Posterior vena cava (tissue), 2 donors: ENCODE measurements around the gene USP9X. TPM values are rescaled to one million over a fixed set of nuclear protein-coding genes. Genes with fewer than 3 reads are reported as not detected.
A peak's percentile ranks its signal among the peaks of the same experiment; 100 is the strongest.
"Not testable (repeated sequence)": the region's sequence is repeated elsewhere in the genome, so short reads cannot be mapped to it uniquely, and the experiment has no call there.

ENCODE experiments used
- DNase-seq: peaks from one replicate; pipeline ENCODE4 v3.0.0-alpha.2; 2020; ENCODE audit warnings: low spot score
- intact Hi-C, 2 donors: fragments of 100-400 bp; cut with DNase I; formaldehyde crosslinking; loops; one replicate each; pipeline versions ENCODE4 v1.14.1 to v1.14.2; 2022 to 2023
- total RNA-seq, 2 donors: library from RNA; stranded (reverse); fragmentation: NEBNext Ultra II Directional; extraction: Animal tissue kit (Norgen Biotek cat#: 25700); gene quantifications; one replicate each; pipeline ENCODE4 v1.2.1, GENCODE V29; 2021
- donor health status: DM: yes; HTN: yes; CAD: no.
- donor health status: DM: yes; HTN: yes; CAD: no.

USP9X gene
- total RNA-seq, 2 donors from 2014 or later: 74.4 to 84.0 TPM

- peak; percentile 99 for DNase-seq
- intact Hi-C loops: no loop called here
Measured at GRCh38 chrX:41084044-41084892, 977 bp upstream of the USP9X start.

DNA sequence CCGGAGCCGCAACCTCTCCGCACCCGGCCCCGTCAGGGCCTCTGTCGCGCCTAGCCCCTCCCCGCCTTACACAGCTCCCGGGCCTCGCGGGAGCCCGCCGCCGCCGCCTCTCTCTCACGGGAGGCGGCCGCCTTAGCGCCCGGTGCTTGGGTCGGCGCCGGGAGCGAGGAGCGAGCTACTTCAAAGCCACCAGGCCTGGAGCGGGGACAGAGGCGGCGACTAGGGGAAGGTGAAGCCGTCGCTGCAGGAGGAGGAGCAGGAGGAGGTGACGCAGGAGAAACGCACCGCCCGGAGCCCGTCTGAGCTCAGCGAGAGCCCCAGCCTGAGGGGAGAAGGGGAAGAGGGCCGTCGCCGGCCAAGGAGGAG is 250 bp downstream of the USP9X start:
- intact Hi-C loops: no loop called here
- peak; percentile 92 for DNase-seq

- peak; percentile 87 for DNase-seq
- intact Hi-C loops: no loop called here
Measured at GRCh38 chrX:41085878-41086626, 807 bp downstream of the USP9X start.

GRCh38 chrX:41086627-41086932 is 1.3 kb downstream of the USP9X start:
- no peak for DNase-seq
- intact Hi-C loops: no loop called here

DNA sequence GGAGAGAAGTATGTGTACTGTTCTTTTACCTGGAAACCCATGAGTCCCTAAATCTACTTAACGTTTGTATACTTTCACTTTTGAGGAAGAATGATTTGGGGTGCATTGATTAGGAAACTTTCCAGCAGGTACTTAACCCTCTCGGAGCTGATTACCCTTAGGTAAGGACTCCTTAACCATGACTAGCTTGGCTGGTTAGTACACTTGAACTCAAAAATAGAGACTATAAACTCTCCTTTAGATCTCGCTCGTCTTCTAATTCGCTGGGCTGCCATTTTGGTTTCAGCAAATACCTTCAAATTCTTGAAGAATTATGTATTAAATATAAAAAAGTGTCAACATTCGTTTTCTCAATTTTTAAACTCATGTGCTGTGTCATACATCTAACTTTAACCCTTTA is 2.0 kb downstream of the USP9X start:
- DNase-seq: no peak
- intact Hi-C loops: no loop called here

DNA sequence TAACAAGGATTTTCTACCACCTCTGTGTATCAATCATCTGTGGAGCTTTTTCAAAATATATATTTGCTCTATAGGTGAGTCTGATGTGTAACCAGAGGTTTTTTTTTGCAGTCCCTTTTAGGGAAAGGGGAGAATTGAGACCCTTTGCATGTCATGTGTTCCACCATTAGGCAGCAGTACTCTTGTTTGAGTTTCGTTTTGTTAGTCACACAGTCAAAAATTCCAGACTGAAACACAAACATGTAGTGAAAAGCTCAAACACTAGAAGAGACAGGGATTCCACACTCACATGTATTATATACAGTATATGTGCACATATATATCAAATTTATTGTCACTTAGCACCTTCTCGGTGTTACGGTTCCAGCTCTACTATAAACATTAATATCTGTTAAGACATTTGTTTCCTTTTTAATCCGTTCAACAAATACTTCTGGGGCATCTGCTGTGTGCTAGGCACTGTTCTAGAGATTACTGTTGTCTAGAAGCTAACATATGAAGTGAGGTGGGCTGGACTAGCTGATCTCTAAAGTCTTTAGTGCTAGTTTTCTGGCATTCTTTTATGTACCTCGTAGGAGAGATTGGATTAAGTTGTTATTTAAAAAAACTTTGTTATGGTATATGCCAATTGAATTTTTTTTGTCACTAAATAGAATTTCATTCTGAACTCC is 5.5 kb downstream of the USP9X start:
- intact Hi-C loops: loop anchor here in 1 of 2 donors (10.0 kb wide), 1 partner anchor 216 kb away; no protein-coding TSS in a partner anchor
- DNase-seq: no peak

DNA sequence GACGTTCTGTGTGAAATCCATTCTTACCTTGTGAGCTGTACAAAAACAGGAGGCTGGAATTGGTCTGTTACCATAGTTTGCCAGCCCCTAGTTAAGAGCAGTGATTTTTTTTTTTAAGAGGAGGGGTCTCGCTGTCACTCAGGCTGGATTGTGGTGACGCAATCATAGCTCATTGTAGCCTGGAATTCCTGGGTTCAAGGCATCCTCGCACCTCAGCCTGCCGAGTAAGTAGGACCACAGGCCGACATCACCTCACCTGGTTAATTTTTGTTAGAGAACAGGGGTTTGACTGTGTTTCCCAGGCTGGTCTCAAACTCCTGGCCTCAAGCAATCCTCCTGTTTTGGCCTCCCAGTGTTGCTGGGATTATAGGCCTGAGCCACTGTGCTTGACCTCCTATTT is 7.5 kb downstream of the USP9X start:
- no peak for DNase-seq
- intact Hi-C loops: loop anchor here in 1 of 2 donors (10.0 kb wide), 1 partner anchor 218 kb away; no protein-coding TSS in a partner anchor

DNA sequence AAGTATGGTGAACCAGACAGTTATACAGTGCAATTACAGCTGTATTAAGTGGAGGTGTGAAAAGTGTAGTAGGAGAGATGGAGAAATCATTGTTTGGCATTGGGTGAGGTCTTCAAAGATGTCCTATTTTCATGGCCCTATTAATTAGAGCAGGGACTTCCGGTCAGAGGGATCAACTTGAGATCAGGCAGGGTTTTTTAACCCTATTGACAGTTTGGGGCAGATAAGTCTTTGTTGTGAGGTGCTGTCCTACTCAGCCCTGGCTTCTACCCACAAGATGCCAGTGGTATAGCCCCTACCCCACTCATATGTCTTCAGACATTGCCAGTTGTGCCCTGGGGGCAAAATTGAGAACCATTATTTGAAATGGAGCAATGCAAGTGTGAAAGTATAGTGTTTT is 9.9 kb downstream of the USP9X start:
- intact Hi-C loops: loop anchor here in 1 of 2 donors (10.0 kb wide), 1 partner anchor 220 kb away; no protein-coding TSS in a partner anchor
- DNase-seq: no peak

- no peak for DNase-seq
- intact Hi-C loops: loop anchor here in 1 of 2 donors (10.0 kb wide), 1 partner anchor 221 kb away; no protein-coding TSS in a partner anchor
Measured at GRCh38 chrX:41095908-41096307, 10.7 kb downstream of the USP9X start.

GRCh38 chrX:41096339-41096955 is 11.2 kb downstream of the USP9X start:
- no peak for DNase-seq
- intact Hi-C loops: loop anchor here in 1 of 2 donors (10.0 kb wide), 1 partner anchor 222 kb away; no protein-coding TSS in a partner anchor

GRCh38 chrX:41097326-41097725 is 12.1 kb downstream of the USP9X start:
- DNase-seq: no peak
- intact Hi-C loops: loop anchor here in 1 of 2 donors (10.0 kb wide), 1 partner anchor 223 kb away; no protein-coding TSS in a partner anchor

DNA sequence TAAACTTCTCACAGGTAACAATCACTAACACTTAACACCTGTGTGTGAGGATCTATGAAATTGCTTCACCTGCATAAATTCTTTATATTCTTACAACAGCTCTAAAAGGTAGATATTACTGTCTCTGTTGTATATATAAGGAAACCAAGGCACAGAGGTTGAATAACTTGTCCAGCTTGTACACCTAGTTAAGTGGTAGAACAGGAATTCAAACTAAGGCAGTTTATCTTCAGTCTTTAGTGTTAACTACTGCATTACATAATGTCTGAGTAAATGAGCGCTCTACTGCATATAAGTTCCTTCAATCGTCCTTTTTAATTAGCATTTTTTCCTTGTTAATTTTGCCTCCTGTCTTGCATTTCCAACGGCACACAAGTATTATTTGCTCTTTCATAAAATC is 15.0 kb downstream of the USP9X start:
- no peak for DNase-seq
- intact Hi-C loops: no loop called here

DNA sequence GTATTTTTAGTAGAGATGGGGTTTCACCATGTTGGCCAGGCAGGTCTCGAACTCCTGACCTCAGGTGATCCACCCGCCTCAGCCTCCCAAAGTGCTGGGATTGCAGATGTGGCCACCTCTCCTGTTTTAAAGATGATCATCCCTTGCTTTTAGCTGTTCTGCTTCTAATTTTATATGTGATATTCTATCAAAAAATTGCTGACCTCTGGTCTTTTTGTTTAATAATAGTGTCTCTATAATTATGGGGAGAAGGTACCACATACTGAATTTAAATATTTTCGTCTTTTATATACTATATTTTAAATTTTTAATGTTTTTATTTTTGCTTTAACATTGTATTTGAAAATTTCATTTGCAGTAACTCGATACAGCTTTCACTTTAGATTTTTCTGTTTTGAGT is 15.6 kb downstream of the USP9X start:
- intact Hi-C loops: no loop called here
- no peak for DNase-seq

GRCh38 chrX:41105005-41105404 is 19.8 kb downstream of the USP9X start:
- intact Hi-C loops: no loop called here
- no peak for DNase-seq

DNA sequence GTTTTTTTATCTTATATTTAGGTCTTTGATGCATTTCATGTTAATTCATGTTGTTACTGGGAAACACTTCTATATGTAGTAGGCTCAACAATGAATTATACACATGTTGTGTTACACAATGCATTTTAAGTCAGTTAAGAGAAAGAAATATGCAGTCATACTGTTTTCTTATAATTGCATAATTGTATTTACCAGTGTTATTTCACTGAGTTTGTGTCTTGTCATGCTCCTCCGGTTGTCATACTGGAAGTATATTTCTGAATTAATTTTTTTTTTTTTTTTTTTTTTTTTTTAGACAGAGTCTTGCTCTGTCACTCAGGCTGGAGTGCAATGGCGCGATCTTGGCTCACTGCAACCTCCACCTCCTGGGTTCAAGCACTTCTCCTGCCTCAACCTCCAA is 21.0 kb downstream of the USP9X start:
- intact Hi-C loops, DNase-seq: not testable (repeated sequence)

DNA sequence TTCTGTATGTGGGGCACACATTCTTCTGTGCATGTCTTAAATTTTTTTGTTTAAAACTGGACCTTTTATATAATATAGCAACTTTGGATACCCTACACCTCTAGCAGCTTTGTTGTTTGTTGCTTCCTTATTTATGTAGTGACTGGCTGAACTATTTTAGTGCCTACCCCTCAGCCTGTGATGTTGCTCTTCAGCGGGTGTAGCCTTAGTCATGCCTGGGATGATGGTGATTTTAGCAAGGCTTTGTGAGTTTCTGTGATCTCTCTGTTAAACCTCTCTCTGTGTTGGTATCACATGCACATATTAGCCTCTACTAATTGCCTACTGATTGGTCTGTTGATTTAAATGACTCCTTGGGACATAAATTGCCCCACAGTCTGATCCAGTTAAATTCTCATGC is 22.8 kb downstream of the USP9X start:
- no peak for DNase-seq
- intact Hi-C loops: no loop called here

GRCh38 chrX:41108463-41109205 is 23.4 kb downstream of the USP9X start:
- no peak for DNase-seq
- intact Hi-C loops: no loop called here

DNA sequence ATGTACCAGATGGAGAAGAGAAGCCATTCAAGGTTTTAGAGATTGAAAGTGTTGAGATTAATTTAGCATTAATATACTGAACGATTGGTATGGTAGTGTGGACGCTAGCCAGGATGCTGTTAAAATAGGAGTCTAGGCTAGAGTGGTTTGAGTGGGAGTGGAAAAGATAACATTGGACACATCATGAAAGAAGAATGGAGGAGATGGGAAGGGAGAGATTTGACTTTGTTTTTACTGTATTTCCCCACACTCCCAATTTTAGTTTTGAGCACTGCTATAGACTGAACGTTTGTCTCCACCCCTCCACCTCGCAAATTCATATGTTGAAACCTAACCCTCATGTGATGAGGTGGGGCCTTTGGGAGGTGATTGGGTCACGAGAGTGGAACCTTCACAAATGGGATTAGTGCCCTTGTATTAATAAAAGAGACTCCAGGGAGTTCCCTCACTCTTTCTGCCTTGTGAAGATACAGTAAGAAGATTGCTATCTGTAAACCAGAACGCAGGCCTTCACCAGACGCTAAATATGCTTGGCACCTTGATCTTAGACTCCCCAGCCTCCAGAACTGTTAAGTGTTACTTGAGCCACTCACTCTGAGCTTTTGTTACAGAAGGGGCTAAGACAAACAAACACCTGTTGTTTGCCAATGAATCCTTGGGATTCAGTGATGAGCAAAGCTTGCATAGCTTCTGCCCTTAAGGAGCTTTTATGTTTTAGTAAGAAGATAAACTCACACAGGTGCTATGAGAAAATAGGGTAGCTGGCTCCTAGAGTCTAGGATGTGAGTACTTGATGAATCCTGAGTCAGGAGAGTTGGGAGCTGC is 25.8 kb downstream of the USP9X start:
- intact Hi-C loops: no loop called here
- no peak for DNase-seq
